Choroid plexus epithelial cell (primary cell): ENCODE measurements around the gene PSRC1.

Source experiments
- DNase-seq: peaks from one replicate; pipeline ENCODE4 v3.0.0-alpha.2; 2010; ENCODE audit warnings: low read depth
- H3K4me3 ChIP-seq: 2 replicates; pipeline ENCODE4 v1.5.1; 2011; ENCODE audit warnings: low read depth, mild to moderate bottlenecking, control low read depth, low read length, moderate library complexity
- CTCF ChIP-seq: conservative IDR thresholded peaks from 2 replicates; pipeline ENCODE4 v1.5.1; 2011; ENCODE audit warnings: low read depth, mild to moderate bottlenecking, control low read depth, inconsistent platforms, low read length, moderate library complexity

PSRC1 gene

GRCh38 chr1:109282952-109283747 is at the start of gene PSRC1:
PSRC1 (minus strand) TSS chr1:109283145.
- peak within 1 kb of the TSS; percentile 84 for H3K4me3 ChIP-seq
- DNase-seq: peak; percentile 97
- TF ChIP-seq CTCF: peak; percentile 72

DNA sequence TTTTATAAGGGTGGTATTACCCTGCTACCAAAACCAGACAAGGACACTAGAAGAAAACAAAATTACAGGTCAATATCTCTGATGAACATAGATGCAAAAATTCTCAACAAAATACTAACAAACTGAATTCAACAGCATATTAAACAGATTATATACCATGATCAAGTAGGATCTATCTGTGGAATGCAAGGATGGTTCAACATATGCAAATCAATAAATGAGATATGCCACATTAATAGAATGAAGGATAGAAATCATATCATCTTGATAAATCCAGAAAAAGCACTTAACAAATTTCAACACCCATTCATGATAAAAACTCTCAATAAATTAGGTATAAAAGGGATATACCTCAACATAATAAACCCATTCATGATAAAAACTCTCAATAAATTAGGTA is 48.2 kb upstream of the PSRC1 start:
- no peak for DNase-seq
- no peak for TF ChIP-seq CTCF
- H3K4me3 ChIP-seq: no peak overlapping the region

- no peak for TF ChIP-seq CTCF
- DNase-seq: no peak
- no peak overlapping the region for H3K4me3 ChIP-seq
Observed at GRCh38 chr1:109327285-109327684, 44.3 kb upstream of the PSRC1 start.

DNA sequence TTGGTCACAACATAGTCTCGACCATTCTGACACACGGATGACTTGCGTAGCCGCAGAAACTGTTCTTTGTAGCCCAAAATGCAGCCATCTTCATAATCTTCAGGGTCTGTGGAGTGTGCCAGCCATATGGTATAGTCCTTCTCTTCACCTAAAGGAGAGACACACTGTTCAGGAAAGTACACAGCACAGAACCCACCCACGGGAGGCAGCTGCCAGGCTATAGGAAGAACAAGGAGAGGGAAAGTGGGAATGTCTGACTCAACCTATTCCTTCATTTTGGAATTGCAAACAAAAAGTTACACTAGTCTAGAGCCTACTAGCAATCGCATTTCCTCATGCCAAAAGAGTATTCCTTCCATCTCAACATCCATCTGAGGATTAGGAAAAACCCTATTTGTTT is 40.0 kb upstream of the PSRC1 start:
- DNase-seq: no peak
- TF ChIP-seq CTCF: no peak
- H3K4me3 ChIP-seq: no peak overlapping the region

- no peak for TF ChIP-seq CTCF
- no peak overlapping the region for H3K4me3 ChIP-seq
- no peak for DNase-seq
Observed at GRCh38 chr1:109319114-109319513, 36.2 kb upstream of the PSRC1 start.

DNA sequence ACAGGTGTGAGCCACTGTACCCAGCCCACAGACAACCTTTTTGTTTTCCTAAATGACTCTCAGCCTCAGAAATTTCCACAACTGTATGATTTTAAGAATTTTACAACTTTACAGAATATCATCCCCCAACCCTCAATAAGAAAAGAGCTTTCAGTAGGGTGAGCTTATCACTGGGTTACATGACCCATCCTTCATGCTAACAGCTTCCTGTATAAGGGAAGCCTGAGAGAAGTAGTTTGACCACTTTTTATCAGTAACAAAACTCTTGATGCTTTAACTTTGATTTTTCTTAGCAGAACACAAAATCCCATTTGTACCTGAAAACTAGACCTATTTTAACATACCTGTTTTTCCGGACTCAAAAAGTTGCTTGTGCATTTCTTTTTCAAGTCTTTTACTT is 33.6 kb upstream of the PSRC1 start:
- H3K4me3 ChIP-seq: no peak overlapping the region
- DNase-seq: no peak
- TF ChIP-seq CTCF: no peak

GRCh38 chr1:109315288-109315687 is 32.3 kb upstream of the PSRC1 start:
- DNase-seq: no peak
- no peak overlapping the region for H3K4me3 ChIP-seq
- TF ChIP-seq CTCF: no peak
